ENCODE data around the gene MARK3.

DNA sequence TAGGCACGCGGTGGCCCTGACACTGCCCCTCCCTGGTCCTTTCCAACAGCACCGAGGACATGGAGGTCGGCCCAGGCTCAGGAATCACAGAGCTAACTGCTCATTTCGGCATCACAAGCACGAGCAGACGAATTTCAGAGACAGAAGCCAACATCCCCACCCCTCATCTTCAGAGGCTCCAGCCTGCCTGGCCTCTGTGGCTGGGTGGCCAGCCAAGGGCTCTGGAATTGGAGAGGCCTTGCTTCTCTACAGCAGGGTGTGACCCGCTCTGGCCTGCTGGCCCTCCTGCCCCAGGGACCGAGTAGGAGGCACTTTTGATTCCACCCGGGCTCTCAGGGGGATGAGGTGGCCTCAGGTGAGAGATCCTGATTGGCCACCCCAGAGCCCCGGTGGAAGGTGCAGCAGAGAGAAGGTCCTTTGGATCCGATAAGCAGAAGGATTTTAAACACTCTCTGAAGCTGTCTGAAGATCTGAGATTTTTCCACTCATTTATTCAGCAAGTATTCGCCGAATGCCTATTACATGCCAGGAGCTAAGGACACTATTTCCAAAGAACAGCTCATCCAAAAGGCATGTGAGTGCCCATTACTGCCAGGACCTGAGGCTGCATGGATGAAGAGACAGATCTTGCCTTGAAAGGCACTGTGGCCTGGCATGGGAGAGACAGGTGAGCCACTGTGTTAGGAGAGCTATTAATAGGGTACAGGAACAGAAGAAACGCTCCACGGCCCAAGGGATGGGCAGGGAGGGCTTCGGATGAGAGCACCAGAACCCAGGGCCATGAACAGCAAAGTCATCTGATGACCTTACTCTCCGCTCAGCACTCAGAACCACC, 167.0 kb downstream of the MARK3 start:
- TF ChIP-seq, protein P1, sequence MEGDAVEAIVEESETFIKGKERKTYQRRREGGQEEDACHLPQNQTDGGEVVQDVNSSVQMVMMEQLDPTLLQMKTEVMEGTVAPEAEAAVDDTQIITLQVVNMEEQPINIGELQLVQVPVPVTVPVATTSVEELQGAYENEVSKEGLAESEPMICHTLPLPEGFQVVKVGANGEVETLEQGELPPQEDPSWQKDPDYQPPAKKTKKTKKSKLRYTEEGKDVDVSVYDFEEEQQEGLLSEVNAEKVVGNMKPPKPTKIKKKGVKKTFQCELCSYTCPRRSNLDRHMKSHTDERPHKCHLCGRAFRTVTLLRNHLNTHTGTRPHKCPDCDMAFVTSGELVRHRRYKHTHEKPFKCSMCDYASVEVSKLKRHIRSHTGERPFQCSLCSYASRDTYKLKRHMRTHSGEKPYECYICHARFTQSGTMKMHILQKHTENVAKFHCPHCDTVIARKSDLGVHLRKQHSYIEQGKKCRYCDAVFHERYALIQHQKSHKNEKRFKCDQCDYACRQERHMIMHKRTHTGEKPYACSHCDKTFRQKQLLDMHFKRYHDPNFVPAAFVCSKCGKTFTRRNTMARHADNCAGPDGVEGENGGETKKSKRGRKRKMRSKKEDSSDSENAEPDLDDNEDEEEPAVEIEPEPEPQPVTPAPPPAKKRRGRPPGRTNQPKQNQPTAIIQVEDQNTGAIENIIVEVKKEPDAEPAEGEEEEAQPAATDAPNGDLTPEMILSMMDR (IDR thresholded peaks at IDR 0.05): no peak
- TF ChIP-seq POLR2A (IDR thresholded peaks at IDR 0.05): no peak

All from lower leg skin (tissue), 3 donors.